ENCODE measurements around the gene POLR1A. TPM values are rescaled to one million over a fixed set of nuclear protein-coding genes. Genes with fewer than 3 reads are reported as not detected.

Gene POLR1A
- total RNA-seq, 1 experiment from 2014 or later = 62.7 TPM

- no peaks in the 10 kb centered on the region for H3K27me3 Mint-ChIP-seq (ENCODE audit: low read depth)
- no peaks in the 10 kb centered on the region for H3K27me3 ChIP-seq (ENCODE audit: insufficient read depth, low read length)
Measured at GRCh38 chr2:86068136-86068588, 37.5 kb downstream of the POLR1A start.

More at GRCh38 chr2:86068136-86068588, 37.5 kb downstream of the POLR1A start:
- WGBS (ENCODE audit: extremely low coverage, insufficient read length, low lambda C conversion rate) = no CpG with 5 or more reads among the region's 7 CpGs
- peak; percentile 18 for DNase-seq
- Histone ChIP-seq H3K23ac (ENCODE audit: insufficient read length, low read depth, low read length) (no peak overlapping the region), H2BK5ac (ENCODE audit: insufficient read length, low read length) (no peak overlapping the region), H4K5ac (ENCODE audit: insufficient read length, low read depth, low read length) (no peak overlapping the region), H3K4me2 (ENCODE audit: insufficient read depth, insufficient read length, low read length) (no peak overlapping the region), H3K14ac (ENCODE audit: insufficient read depth, low read length) (no peak overlapping the region), H3K27ac (ENCODE audit: insufficient read length, low read depth, low read length) (no peak overlapping the region), H2BK120ac (ENCODE audit: low read depth, low read length, poor library complexity, severe bottlenecking) (no peak overlapping the region), H3T11ph (ENCODE audit: low read length) (no peak overlapping the region), H4K8ac (replicated peaks; ENCODE audit: insufficient read length, low read depth, low read length) (no peak overlapping the region), H3K23me2 (ENCODE audit: insufficient read length, low read depth, low read length, poor library complexity, severe bottlenecking) (no peaks in the 10 kb centered on the region), H3K79me1 (ENCODE audit: insufficient read depth, low read depth, low read length, poor library complexity, severe bottlenecking) (no peaks in the 10 kb centered on the region), H3K9me3 (ENCODE audit: control insufficient read depth, low read depth, low read length) (no peaks in the 10 kb centered on the region), H3K4me1 (ENCODE audit: insufficient read depth, low read length) (no peaks in the 10 kb centered on the region), H4K91ac (ENCODE audit: insufficient read length, low read depth, low read length) (no peak overlapping the region), H2BK15ac (ENCODE audit: low read depth, low read length) (no peak overlapping the region), H2AK5ac (ENCODE audit: insufficient read length, low read length) (no peak overlapping the region), H3K18ac (ENCODE audit: insufficient read length, low read depth, low read length) (no peak overlapping the region), H3K9ac (ENCODE audit: extremely low read depth, insufficient read length, low read length) (no peak overlapping the region), H2BK20ac (ENCODE audit: low read depth, low read length, poor library complexity, severe bottlenecking) (no peak overlapping the region), H4K20me1 (ENCODE audit: control insufficient read depth, insufficient read depth, insufficient read length) (no peaks in the 10 kb centered on the region), H3K79me2 (ENCODE audit: insufficient read depth, low read length) (no peaks in the 10 kb centered on the region), H3K4ac (ENCODE audit: low read depth, low read length) (no peak overlapping the region), H3K56ac (ENCODE audit: insufficient read length, low read depth, low read length) (no peak overlapping the region), H2BK12ac (ENCODE audit: insufficient read length, low read depth, low read length) (no peak overlapping the region), H2AFZ (ENCODE audit: low read length) (no peak overlapping the region)
- H3K27ac Mint-ChIP-seq = peak overlapping the region in 1 of 3 experiments; percentile 66; a peak in 1 of 7 replicates
- H3K4me3 Mint-ChIP-seq = no peak overlapping the region
- no peaks in the 10 kb centered on the region for H3K4me1 Mint-ChIP-seq
- H3K36me3 Mint-ChIP-seq (ENCODE audit: insufficient read depth in 1 of 3, low read depth in 3 of 3) = peaks cover 59 to 92% (median 83%) of the 10 kb centered on the region in 3 experiments; a peak in 6 of 7 replicates
- TF ChIP-seq CTCF (conservative IDR thresholded peaks at IDR 0.05) = no peak
- peaks cover 0 to 3% of the 10 kb centered on the region in 2 experiments; a peak in 1 of 5 replicates for H3K9me3 Mint-ChIP-seq
